HG03280 (cell line): ENCODE data around the gene GAPDH.
"Not testable (repeated sequence)": the region's sequence is repeated elsewhere in the genome, so short reads cannot be mapped to it uniquely, and the experiment has no call there.

ENCODE experiments used
- ATAC-seq: cut with Tn5 transposase; IDR thresholded peaks from one replicate; pipeline ENCODE4 v1.9.1; 2021; ENCODE audit warnings: mild to moderate bottlenecking, moderate library complexity; ENCODE audit not compliant: unreplicated experiment

GAPDH gene

DNA sequence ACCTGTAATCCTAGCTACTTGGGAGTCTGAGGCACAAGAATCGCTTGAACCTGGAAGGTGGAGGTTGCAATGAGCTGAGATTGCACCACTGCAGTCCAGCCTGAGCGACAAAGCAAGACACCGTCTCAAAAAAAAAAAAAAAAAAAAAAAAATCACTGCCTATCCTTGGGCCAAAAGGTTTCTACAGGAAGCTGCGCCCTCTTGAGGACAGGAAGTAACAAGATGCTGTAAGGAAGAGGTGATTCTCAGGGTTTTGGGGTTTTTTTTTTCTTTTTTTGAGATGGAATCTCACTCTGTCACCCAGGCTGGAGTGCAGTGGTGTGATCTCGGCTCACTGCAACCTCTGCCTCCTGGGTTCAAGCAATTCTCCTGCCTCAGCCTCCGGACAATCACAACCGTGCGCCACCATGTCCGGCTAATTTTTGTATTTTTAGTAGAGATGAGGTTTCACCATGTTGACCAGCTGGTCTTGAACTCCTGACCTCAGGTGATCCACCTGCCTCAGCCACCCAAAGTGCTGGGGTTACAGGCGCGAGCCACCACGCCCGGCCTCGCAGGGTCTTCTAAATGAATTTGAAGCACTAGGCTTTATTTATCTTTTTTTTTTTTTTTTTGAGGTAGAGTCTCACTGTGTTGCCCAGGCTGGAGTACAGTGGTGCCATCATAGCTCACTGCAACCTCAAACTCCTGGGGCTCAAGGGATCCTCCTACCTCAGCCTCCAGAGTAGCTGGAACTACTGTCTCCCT is 23.9 kb downstream of the GAPDH start:
- not testable (repeated sequence) for ATAC-seq

DNA sequence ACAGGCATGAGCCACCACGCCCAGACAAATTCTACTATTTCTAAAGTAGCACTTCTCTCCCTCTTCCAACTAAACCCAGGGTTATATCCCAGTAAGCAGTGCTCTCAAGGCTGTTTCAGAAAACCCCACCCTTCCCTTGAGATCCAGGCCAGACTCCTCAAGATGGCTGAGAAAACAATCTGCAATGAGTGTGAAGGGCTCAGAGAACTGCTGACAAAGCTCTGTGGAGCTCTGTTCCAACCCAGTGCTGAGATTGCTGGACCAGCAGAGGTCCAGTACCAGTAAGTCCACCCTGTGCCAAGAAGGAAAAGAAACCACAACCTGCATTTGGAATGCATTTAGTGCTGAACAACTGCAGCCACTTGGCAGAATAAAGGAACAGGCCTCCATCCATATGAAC is 25.2 kb downstream of the GAPDH start:
- no peak for ATAC-seq

GRCh38 chr12:6560501-6561205 is 26.3 kb downstream of the GAPDH start:
- ATAC-seq = no peak

GRCh38 chr12:6562881-6563280 is 28.6 kb downstream of the GAPDH start:
- ATAC-seq = no peak

DNA sequence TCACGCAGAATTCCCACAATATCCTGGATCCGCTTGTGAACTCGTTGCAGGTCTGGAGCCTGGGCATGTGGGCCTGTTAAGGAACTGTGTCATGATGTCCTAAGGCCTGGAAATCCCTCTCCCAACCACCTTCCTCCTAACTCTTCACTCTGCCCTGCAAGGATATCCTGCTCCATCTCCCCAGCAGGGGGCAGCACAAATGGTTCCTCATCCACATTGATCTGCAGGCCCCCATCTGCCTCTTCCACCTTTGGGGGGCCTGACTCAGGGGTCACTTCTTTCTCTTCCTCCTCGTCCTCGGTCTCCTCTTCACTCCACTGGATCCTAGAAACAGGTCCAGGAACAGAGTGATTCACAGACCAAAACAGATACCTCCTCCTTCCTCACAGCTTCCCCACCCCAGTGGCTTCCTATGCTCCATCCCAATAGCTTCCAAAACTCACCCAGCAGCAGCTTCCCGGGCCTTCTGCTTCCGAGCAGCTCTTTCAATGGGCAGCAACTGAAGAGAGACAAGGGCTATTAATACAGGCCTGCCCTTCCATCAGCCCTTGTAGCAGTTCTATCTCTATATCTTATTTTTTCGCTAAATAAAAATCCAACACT is 29.2 kb downstream of the GAPDH start:
- ATAC-seq = no peak

- no peak for ATAC-seq
These were observed 32.9 kb downstream of the GAPDH start for GRCh38 chr12:6567112-6567670.

DNA sequence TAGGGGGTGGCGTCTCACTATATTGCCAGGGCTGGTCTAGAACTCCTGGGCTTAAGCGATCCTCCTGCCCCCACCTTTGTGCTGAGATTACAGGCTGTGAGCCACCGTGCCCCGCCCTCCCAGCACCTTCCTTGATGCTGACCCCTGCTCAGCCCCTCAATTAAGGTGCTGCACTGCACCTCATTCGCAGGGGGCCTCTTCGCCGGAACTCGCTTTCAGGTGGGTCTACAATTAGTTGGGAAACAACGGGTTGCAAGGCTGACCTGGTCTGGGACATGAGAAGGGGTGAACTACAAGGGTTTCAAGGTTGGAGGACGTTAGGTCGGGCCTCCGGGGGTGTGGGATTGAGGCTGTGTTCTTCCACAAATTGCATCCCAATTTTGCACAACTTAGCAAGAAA is 35.0 kb downstream of the GAPDH start:
- no peak for ATAC-seq

DNA sequence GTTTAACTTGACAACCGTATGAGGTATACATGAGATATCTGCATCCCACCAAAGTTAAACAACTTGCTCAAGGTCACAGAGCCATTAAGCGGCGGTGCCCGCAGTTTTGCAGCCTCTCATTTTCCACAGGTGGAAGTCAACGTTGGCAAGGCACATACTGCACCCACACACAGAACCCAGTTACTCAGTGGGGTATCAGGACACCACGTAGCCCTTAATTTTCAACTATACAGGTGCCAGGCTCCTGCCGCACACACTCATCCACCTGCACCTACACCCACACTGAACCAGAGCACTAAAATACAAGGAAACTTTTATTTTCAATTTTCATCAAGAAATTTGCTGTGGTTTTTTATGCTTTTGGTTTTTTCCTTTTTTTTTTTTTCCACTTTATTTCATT is 35.5 kb downstream of the GAPDH start:
- ATAC-seq = no peak

- no peak for ATAC-seq
These were observed 36.1 kb downstream of the GAPDH start for GRCh38 chr12:6570264-6570887.

GRCh38 chr12:6573001-6573400 is 38.7 kb downstream of the GAPDH start:
- ATAC-seq = no peak

GRCh38 chr12:6574576-6575295 is 40.4 kb downstream of the GAPDH start:
- no peak for ATAC-seq

DNA sequence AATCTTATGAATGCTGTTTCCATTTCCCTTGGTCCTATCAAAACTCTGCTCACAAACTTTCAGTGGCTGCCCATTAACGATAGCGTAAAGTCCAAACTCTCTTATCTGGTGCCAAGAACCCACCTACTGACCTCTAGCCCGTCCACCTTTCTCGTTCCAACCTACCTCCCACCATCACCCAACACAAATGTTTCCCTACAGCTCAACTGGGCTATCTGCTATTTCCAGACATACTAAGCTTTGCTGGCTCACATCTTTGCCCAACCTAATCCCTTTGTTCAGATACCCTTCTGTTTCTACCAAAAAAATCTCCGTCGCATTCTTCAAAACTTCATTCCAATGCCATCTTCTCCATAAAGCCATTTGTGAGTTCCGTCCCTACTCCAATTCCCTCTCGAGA is 41.3 kb downstream of the GAPDH start:
- ATAC-seq = no peak

- ATAC-seq = no peak
These were observed 47.9 kb downstream of the GAPDH start for GRCh38 chr12:6582196-6582595.

DNA sequence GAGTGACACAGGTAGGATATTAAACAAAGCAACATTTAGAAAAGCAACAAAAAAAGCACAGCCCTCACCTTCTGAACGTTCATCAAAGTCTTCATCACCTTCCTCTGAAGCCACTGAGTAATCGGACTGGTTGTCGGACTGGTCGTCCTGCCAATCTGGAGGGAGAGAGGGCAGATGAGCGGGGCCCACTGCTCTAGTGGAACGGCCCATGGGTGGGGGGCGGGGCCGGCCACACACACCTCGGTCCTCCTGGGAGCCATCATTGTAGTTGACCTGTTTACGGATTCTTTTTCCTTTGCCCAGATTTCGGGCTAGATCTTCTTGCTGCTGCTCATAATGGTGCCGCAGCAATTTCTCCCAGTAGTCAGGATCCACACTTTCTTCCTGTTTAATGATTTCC is 48.6 kb downstream of the GAPDH start:
- no peak for ATAC-seq

DNA sequence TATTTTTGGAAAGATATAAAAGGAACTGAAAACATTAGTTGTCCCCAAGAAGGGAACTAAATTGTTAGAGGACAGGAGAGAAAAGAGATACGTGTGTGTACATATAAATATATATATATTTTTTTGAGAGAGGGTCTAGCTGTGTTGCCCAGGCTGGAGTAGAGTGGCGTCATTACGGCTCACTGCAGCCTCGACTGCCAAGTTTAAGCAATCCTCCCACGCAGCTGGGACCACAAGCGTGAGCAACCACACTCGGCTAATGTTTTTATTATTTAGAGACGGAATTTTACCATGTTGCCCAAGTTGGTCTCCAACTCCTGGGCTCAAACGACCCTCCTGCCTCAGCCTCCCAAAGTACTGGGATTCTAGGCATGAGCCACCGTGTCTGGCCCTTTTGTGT is 50.0 kb downstream of the GAPDH start:
- no peak for ATAC-seq

DNA sequence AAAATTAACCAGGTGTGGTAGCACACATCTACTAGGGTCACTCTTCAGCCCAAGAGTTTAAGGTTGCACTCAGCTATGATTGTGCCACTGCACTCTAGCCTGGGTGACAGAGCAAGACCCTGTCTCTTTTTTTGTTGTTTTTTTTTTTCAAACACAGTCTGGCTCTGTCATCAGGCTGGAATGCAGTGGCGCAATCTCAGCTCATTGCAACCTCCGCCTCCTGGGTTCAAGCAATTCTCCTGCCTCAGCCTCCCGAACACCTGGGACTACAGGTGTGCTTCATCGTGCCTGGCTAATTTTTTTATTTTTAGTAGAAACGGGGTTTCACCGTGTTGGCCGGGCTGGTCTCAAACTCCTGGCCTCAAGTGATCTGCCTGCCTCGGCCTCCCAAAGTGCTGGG is 52.3 kb downstream of the GAPDH start:
- ATAC-seq = not testable (repeated sequence)
